Measurements from ENCODE around the gene PAIP2. TPM values are rescaled to one million over a fixed set of nuclear protein-coding genes. Genes with fewer than 3 reads are reported as not detected.
"Not testable (repeated sequence)": the region's sequence is repeated elsewhere in the genome, so short reads cannot be mapped to it uniquely, and the experiment has no call there.

Gene PAIP2
- total RNA-seq, 2 experiments from 2014 or later: 104 to 110 TPM

DNA sequence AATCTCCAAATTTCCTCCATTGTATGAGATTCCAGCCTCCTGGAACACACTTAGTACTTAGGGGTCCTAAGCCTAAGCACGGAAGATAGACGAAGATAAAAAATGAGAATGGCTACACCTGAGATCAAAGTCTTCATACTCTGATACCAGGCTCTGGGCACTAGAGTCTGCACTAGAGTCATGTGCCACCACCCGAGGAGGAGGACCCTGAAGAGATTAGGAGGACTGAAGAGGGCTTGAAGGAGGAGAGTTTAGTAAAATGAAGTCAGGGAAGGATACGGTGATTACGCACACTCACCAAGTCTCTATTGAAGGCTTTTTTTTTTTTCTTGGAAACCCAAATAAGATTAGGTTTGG, 62.8 kb downstream of the PAIP2 start:
- no peaks in the 10 kb centered on the region for H3K27me3 Mint-ChIP-seq
- H3K4me1 Mint-ChIP-seq (ENCODE audit: low read depth): peaks cover 30% of the 10 kb centered on the region
- H3K36me3 Mint-ChIP-seq: peaks cover 4% of the 10 kb centered on the region
- DNase-seq: no peak
- intact Hi-C loops (cut with micrococcal nuclease): loop anchor here (1.0 to 5.0 kb wide), 5 partner anchors 10 to 343 kb away; partner anchors contain the start of genes DNAJC18 and UBE2D2
- POLR2A ChIA-PET: interaction anchor here (0.8 to 3.1 kb wide), 7 partner anchors 9 to 78 kb away, joined by 3 to 22 read pairs (median 4); partner anchors contain the start of genes DNAJC18, PAIP2, PROB1 and STING1
- CTCF ChIA-PET: interaction anchor here (0.8 to 4.4 kb wide), 8 partner anchors 9 to 110 kb away, joined by 4 to 37 read pairs (median 8); partner anchors contain the start of genes DNAJC18, MZB1, PAIP2 and PROB1
- H3K4me3 Mint-ChIP-seq: peak overlapping the region; percentile 91
- H3K9me3 Mint-ChIP-seq: no peaks in the 10 kb centered on the region
- peak overlapping the region; percentile 99 for H3K27ac Mint-ChIP-seq

DNA sequence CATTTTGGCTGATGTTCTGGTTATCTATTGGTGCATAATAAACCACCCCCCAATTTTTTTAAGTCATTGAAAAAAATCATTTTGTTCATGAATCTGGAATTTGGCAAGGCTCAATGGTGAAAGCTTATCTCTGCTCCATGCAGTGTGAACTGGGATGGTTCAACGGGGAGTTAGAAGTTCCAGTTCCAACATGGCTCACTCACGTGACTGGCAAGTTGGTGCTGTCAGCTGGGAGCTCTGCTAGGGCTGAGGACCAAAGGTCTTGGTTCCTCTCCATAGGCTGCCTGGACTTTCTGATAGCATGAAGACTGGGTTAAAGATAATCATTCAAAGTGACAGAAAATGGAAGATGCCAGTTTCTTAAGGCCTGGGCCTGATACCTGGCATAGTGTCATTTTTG, 65.3 kb downstream of the PAIP2 start:
- Mint-ChIP-seq H3K4me3 (no peak overlapping the region), H3K4me1 (ENCODE audit: low read depth) (peaks cover 24% of the 10 kb centered on the region), H3K36me3 (peaks cover 6% of the 10 kb centered on the region), H3K27me3 (no peaks in the 10 kb centered on the region), H3K27ac (no peak overlapping the region), H3K9me3 (no peaks in the 10 kb centered on the region)
- POLR2A ChIA-PET: interaction anchor here (1.0 to 1.2 kb wide), 2 partner anchors 9 to 108 kb away, joined by 3 read pairs; no protein-coding TSS in a partner anchor
- no peak for DNase-seq
- CTCF ChIA-PET: interaction anchor here (0.6 to 2.3 kb wide), 6 partner anchors 9 to 112 kb away, joined by 3 to 8 read pairs (median 3); no protein-coding TSS in a partner anchor
- intact Hi-C loops (cut with micrococcal nuclease): no loop called here

DNA sequence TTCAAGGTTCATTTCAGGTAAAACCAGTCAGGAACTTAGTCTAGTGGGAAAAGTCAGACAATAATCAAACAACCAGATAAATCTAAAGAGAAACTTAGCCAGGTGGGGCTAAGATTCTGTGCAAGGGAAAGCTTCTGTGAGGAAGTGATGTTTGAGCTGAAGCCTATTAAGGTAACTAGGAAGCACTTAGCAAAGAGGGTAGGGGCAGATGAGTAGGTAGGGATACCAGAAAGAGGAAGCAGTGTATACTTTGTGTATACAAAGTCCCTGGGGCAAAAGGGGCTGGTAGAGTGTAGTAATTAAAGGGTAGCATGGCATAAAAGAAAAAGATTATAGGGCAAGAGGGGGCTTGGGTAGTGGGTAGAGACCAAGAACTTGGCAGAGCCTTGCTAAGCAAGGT, 65.9 kb downstream of the PAIP2 start:
- H3K4me3 Mint-ChIP-seq: no peak overlapping the region
- intact Hi-C loops (cut with micrococcal nuclease): no loop called here
- no peaks in the 10 kb centered on the region for H3K9me3 Mint-ChIP-seq
- CTCF ChIA-PET: interaction anchor here (0.9 to 1.2 kb wide), 2 partner anchors 8 to 15 kb away, joined by 3 read pairs; no protein-coding TSS in a partner anchor
- POLR2A ChIA-PET: interaction anchor here (1.0 kb wide), 1 partner anchor 107 kb away, joined by 3 read pairs; no protein-coding TSS in a partner anchor
- no peak overlapping the region for H3K27ac Mint-ChIP-seq
- peaks cover 23% of the 10 kb centered on the region for H3K4me1 Mint-ChIP-seq (ENCODE audit: low read depth)
- no peak for DNase-seq
- H3K27me3 Mint-ChIP-seq: no peaks in the 10 kb centered on the region
- peaks cover 10% of the 10 kb centered on the region for H3K36me3 Mint-ChIP-seq

DNA sequence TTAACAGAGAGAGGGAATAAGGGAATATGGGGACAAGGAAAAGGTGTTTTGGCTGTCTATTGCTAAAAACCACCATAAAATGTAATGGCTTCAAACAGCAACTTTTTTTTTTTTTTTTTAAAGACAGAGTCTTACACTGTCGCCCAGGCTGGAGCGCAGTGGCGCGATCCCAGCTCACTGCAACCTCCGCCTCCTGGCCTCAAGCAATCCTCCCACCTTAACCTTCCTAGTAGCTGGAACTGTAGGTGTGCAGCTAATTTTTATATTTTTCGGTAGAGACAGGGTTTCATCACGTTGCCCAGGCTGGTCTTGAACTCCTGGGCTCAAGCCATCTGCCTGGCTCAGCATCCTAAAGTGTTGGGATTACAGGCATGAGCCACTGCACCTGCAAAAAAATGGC, 66.5 kb downstream of the PAIP2 start:
- H3K36me3 Mint-ChIP-seq: peaks cover 16% of the 10 kb centered on the region
- intact Hi-C loops (cut with micrococcal nuclease): no loop called here

DNA sequence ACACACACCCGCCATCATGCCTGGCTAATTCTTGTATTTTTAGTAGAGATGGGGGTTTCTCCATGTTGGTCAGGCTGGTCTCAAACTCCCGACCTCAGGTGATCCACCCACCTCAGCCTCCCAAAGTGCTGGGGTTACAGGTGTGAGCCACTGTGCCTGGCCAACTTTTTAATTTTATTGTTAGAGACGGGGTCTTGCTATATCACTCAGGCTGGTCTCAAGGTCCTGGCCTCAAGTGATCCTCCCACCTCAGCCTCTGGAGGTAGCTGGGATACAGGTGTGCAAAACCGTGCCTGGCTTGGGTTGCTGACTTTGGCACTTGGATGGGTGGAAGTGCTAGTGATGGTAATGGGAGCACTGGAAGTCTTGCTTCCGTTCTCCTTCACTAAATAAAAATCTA, 67.5 kb downstream of the PAIP2 start:
- H3K27ac Mint-ChIP-seq; H3K4me3 Mint-ChIP-seq; DNase-seq; intact Hi-C loops (cut with micrococcal nuclease); H3K27me3 Mint-ChIP-seq; H3K9me3 Mint-ChIP-seq; POLR2A ChIA-PET: not testable (repeated sequence)
- peaks cover 24% of the 10 kb centered on the region for H3K36me3 Mint-ChIP-seq
- CTCF ChIA-PET: interaction anchor here (2.1 to 4.0 kb wide), 2 partner anchors 11 to 13 kb away, joined by 6 to 16 read pairs; no protein-coding TSS in a partner anchor
- H3K4me1 Mint-ChIP-seq (ENCODE audit: low read depth): peaks cover 29% of the 10 kb centered on the region

More for the DNA sequence above, 66.5 kb downstream of the PAIP2 start:
- Mint-ChIP-seq H3K27ac (no peak overlapping the region), H3K4me3 (no peak overlapping the region), H3K4me1 (ENCODE audit: low read depth) (peaks cover 23% of the 10 kb centered on the region), H3K9me3 (no peaks in the 10 kb centered on the region), H3K27me3 (no peaks in the 10 kb centered on the region)
- DNase-seq: no peak
- POLR2A ChIA-PET: no interaction called here
- CTCF ChIA-PET: interaction anchor here (0.6 to 4.0 kb wide), 2 partner anchors 14 to 35 kb away, joined by 3 to 16 read pairs; no protein-coding TSS in a partner anchor

DNA sequence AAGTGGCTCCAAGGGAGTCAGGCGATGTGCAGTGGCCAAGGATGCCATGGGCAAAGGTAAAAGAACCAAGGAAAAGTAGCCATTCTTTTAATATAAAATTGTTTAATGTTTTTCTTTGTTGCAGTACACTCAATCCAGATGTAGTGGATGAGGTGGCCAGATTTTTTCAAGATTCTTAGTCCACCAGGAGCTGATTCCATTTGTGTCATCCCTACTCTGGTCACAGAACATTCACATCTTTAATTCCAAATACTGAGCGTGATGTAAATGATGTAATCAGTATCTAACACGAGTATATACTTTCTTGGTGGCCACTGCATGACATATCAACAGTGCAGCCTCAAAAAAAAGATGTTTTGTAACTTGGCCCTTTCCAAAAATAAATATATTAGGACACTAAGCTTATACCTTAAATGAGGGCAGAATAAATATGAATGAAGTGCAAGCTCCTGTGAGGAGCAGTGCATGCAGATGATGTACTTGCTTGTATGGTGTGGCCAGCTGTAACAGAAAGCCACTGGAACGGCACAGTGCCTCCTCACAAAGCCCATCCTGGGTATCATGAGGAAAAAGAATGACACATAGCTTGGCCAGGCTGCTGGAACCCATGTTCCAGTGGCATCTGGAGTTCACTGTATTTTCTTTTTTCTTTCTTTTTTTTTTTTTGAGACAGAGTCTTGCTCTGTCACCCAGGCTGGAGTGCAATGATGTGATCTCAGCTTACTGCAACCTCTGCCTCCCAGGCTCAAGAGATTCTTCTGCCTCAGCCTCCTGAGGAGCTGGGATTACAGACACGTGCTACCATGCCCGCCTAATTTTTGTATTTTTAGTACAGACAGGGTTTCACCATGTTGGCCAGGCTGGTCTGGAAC, 68.7 kb downstream of the PAIP2 start:
- Mint-ChIP-seq H3K4me3 (no peak overlapping the region), H3K9me3 (no peaks in the 10 kb centered on the region), H3K4me1 (ENCODE audit: low read depth) (peaks cover 34% of the 10 kb centered on the region), H3K27me3 (no peaks in the 10 kb centered on the region), H3K27ac (no peak overlapping the region), H3K36me3 (peaks cover 26% of the 10 kb centered on the region)
- ChIA-PET POLR2A (no interaction called here), CTCF (interaction anchor here (0.8 to 4.0 kb wide), 8 partner anchors 7 to 223 kb away, joined by 3 to 16 read pairs (median 3); no protein-coding TSS in a partner anchor)
- DNase-seq: no peak
- intact Hi-C loops (cut with micrococcal nuclease): no loop called here

DNA sequence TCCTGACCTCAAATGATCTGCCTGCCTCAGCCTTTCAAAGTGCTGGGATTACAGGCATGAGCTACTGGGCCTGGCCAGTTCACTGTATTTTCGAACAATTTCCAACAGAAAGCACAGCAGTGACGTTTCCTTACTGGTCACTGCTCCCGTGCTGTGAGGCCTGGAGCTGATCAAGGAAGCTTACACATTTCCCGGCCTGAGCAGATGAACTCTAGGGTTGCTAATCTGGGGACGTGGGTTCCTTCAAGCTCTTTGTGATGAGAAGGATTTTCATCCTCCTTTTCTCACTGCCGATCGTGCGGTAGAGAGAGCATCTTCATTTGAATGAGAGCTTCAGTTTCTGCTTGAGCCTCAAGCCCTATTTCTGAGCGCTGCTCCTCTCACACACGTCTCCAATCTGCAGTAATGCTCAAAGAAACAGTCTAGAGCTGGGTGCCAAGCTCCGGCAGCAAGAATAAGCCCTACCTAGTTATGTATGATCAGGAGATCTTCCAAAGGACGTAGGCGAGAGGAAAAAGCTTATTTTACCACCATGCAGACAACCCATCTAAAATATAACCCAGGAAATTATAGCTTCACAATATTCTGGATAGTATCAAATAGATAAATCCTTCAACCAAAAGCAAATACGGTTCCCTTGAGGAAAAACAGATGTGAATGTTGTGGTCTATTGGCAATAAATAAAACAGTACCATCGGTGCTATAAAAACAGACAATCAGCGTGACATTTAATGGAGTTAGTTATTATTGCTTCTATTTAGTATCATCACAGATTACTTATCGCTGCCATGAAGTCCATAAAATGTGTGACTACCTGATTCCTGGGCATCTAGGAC, 69.6 kb downstream of the PAIP2 start:
- no peak for DNase-seq
- intact Hi-C loops (cut with micrococcal nuclease): no loop called here
- ChIA-PET POLR2A (no interaction called here), CTCF (interaction anchor here (0.9 to 4.0 kb wide), 7 partner anchors 8 to 222 kb away, joined by 3 to 16 read pairs (median 3); no protein-coding TSS in a partner anchor)
- H3K27me3 Mint-ChIP-seq: no peaks in the 10 kb centered on the region
- H3K4me1 Mint-ChIP-seq (ENCODE audit: low read depth): peaks cover 43% of the 10 kb centered on the region
- H3K9me3 Mint-ChIP-seq: no peaks in the 10 kb centered on the region
- peaks cover 27% of the 10 kb centered on the region for H3K36me3 Mint-ChIP-seq
- H3K27ac Mint-ChIP-seq: no peak overlapping the region
- no peak overlapping the region for H3K4me3 Mint-ChIP-seq

DNA sequence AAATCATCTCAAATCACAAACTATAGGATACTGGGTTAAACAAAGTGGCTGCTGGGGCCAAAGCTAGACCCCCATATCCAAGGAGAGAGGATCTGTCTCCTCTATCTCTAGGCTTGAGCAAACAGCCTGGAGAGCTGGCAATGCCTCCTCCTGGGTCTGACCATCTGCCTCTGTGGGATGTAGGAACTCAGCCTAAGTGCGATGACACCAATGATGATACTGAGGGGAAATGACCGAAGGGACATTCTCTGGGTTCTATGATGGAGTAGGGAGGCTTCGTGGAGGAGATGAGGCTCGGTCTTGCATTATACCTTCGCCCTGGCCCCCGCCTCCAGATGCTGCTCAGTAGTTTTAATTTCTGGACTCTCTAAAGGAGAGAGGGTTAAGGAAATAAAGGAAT, 71.5 kb downstream of the PAIP2 start:
- H3K27me3 Mint-ChIP-seq: no peaks in the 10 kb centered on the region
- ChIA-PET POLR2A (interaction anchor here (2.9 to 5.7 kb wide), 2 partner anchors 21 to 46 kb away, joined by 14 to 57 read pairs; partner anchors contain the start of gene MZB1), CTCF (interaction anchor here (1.1 to 13.6 kb wide), 5 partner anchors 10 to 103 kb away, joined by 3 to 443 read pairs (median 9); partner anchors contain the start of genes DNAJC18 and SPATA24)
- no peak overlapping the region for H3K4me3 Mint-ChIP-seq
- H3K4me1 Mint-ChIP-seq (ENCODE audit: low read depth): peaks cover 50% of the 10 kb centered on the region
- peaks cover 35% of the 10 kb centered on the region for H3K36me3 Mint-ChIP-seq
- peak overlapping the region; percentile 96 for H3K27ac Mint-ChIP-seq
- no peak for DNase-seq
- intact Hi-C loops (cut with micrococcal nuclease): no loop called here
- no peaks in the 10 kb centered on the region for H3K9me3 Mint-ChIP-seq

DNA sequence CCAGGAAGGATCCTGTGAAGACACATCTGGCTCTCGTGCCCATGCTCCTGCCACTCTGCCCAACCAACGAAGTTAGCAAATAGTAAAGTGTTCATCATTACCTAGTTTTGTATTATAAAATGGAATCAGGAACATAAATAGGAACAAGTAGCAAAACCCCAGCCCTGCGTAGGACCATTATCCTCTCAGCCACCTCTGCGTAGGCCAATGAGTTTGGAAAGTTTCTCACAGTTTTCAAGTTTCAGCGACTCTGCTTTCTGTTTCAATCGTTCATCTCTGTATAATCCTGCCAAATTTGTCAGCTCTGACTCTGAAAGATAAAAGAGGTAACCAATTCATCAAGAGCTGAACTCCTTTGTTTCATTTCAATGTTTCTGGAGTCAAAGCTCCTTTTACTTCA, 72.3 kb downstream of the PAIP2 start:
- no peaks in the 10 kb centered on the region for H3K27me3 Mint-ChIP-seq
- peak; percentile 62 for DNase-seq
- peak overlapping the region; percentile 96 for H3K27ac Mint-ChIP-seq
- ChIA-PET POLR2A (interaction anchor here (0.6 to 7.9 kb wide), 17 partner anchors 11 to 151 kb away, joined by 3 to 57 read pairs (median 11); partner anchors contain the start of genes DNAJC18, MATR3, MZB1 and PAIP2), CTCF (interaction anchor here (0.6 to 13.6 kb wide), 10 partner anchors 9 to 180 kb away, joined by 3 to 443 read pairs (median 4); partner anchors contain the start of genes DNAJC18, SPATA24 and UBE2D2)
- H3K4me3 Mint-ChIP-seq: peak overlapping the region; percentile 61
- peaks cover 42% of the 10 kb centered on the region for H3K36me3 Mint-ChIP-seq
- intact Hi-C loops (cut with micrococcal nuclease): loop anchor here (1.0 to 2.0 kb wide), 6 partner anchors 10 to 223 kb away; partner anchors contain the start of genes SPATA24, STING1 and UBE2D2
- peaks cover 52% of the 10 kb centered on the region for H3K4me1 Mint-ChIP-seq (ENCODE audit: low read depth)
- H3K9me3 Mint-ChIP-seq: no peaks in the 10 kb centered on the region

DNA sequence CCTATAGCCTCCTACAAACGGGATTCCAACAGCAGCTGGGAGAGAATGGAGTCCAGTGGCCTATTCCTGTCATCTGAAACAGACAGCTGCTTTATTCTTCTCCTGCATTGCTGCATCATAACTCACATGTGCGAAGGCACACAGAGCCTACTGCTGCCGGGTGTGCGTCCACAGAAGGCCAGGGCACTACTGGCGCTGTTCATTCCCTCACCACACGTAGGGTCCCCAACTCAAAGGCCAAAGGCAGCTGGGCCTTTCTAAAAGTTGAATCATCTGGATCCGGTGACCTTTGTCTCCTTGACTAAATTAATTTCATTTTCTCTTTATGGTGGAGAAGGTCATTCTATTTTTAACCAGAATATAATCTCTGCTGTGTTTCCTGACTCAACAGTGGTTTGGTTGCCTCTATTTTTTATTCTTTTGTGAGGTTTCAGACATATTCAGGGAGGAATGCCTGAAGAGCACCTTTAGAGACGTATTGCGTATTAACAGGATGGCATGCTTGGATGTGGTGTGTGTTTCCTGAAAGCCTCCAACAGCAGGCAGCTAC, 73.0 kb downstream of the PAIP2 start:
- peaks cover 52% of the 10 kb centered on the region for H3K4me1 Mint-ChIP-seq (ENCODE audit: low read depth)
- intact Hi-C loops (cut with micrococcal nuclease): loop anchor here (1.0 to 2.0 kb wide), 10 partner anchors 10 to 223 kb away; partner anchors contain the start of genes PAIP2, SPATA24, STING1 and UBE2D2
- ChIA-PET CTCF (interaction anchor here (0.9 to 13.6 kb wide), 10 partner anchors 8 to 179 kb away, joined by 3 to 443 read pairs (median 4); partner anchors contain the start of genes DNAJC18, SPATA24 and UBE2D2), POLR2A (interaction anchor here (0.8 to 7.9 kb wide), 19 partner anchors 11 to 151 kb away, joined by 3 to 57 read pairs (median 9); partner anchors contain the start of genes DNAJC18, MATR3, MZB1 and PAIP2)
- DNase-seq: peak; percentile 31
- H3K36me3 Mint-ChIP-seq: peaks cover 46% of the 10 kb centered on the region
- H3K4me3 Mint-ChIP-seq: peak overlapping the region; percentile 61
- H3K27me3 Mint-ChIP-seq: no peaks in the 10 kb centered on the region
- H3K9me3 Mint-ChIP-seq: no peaks in the 10 kb centered on the region
- H3K27ac Mint-ChIP-seq: peak overlapping the region; percentile 96
